Adrenal gland (tissue), 12 donors: ENCODE measurements around the gene FNBP1. TPM values are rescaled to one million over a fixed set of nuclear protein-coding genes. Genes with fewer than 3 reads are reported as not detected.

Source experiments
- DNase-seq, 7 donors: peaks; one replicate each; pipeline ENCODE4 v3.0.0-alpha.2; 2019 to 2020
- H3K27ac ChIP-seq, 5 donors: fragments of 200-600 bp; sonication (generic) in 4 of 5; 1 replicate in 3 of 5; 2 replicates in 2 of 5; pipeline versions ENCODE4 v1.5.1 to v1.8.0; 2016 to 2020; ENCODE audit warnings: mild to moderate bottlenecking in 1 of 5
- H3K27me3 ChIP-seq: fragments of 200-600 bp; 2 replicates; pipeline ENCODE4 v1.8.0; 2021
- H3K36me3 ChIP-seq, 2 donors: fragments of 200-600 bp; replicated peaks in 1 of 2; 1 replicate in 1 of 2; 2 replicates in 1 of 2; pipeline versions ENCODE4 v1.5.1 to v1.8.0; 2018 to 2022
- H3K4me1 ChIP-seq, 2 donors: fragments of 200-600 bp; replicated peaks in 1 of 2; 1 replicate in 1 of 2; 2 replicates in 1 of 2; pipeline versions ENCODE4 v1.5.1 to v1.8.0; 2018 to 2021
- H3K4me3 ChIP-seq, 4 donors: fragments of 200-600 bp; sonication (generic) in 3 of 4; one replicate each; pipeline ENCODE4 v1.5.1; 2016 to 2018
- H3K9me3 ChIP-seq, 3 donors: fragments of 200-600 bp; sonication (generic) in 1 of 3; replicated peaks in 1 of 3; 1 replicate in 2 of 3; 2 replicates in 1 of 3; pipeline versions ENCODE4 v1.5.1 to v1.8.0; 2016 to 2021
- CTCF ChIP-seq, 6 experiments: fragments of 450-650 bp in 4 of 6; fragments of 200-600 bp in 2 of 6; sonication (generic) in 1 of 6; IDR thresholded peaks; 1 replicate in 5 of 6; 2 replicates in 1 of 6; pipeline versions ENCODE4 v1.5.1 to v1.8.0; 2016 to 2021; ENCODE audit warnings: antibody characterized with exemption in 6 of 6, mild to moderate bottlenecking in 2 of 6, moderate library complexity in 1 of 6
- POLR2A ChIP-seq, 2 donors: fragments of 450-650 bp; IDR thresholded peaks; one replicate each; pipeline ENCODE4 v1.6.1; 2017; ENCODE audit warnings: antibody characterized with exemption in 2 of 2, mild to moderate bottlenecking in 2 of 2, moderate library complexity in 1 of 2
- WGBS, 4 donors: extraction: QIAGEN DNeasy Blood & Tissue Kit in 2 of 4; methylation state at CpG; one replicate each; pipeline versions ENCODE4 v1.1.5 to v1.1.7; 2013 to 2017; 5-methylcytosine and 5-hydroxymethylcytosine counted together
- intact Hi-C, 2 donors: fragments of 100-400 bp; cut with DNase I; formaldehyde crosslinking; loops; one replicate each; pipeline versions ENCODE4 v1.14.1 to v1.15.0; 2022 to 2023
- polyA plus RNA-seq, 3 donors: library from polyadenylated mRNA; stranded (reverse); fragments of 200-250 nt in 2 of 3; fragments of 350-450 nt in 1 of 3; fragmentation: Illumina TruSeq in 1 of 3; extraction: RNeasy Lipid Tissue Mini Kit (QIAGEN cat#74804) in 1 of 3; gene quantifications; one replicate each; pipeline ENCODE4 v1.2.3, GENCODE V29; 2013 to 2014
- total RNA-seq, 9 donors: library from RNA; depleted of rRNA in 4 of 9; stranded (reverse); fragments of >200 nt in 4 of 9; fragments of 120-200 nt in 1 of 9; fragmentation: NEBNext Ultra II Directional in 1 of 9; extraction: Animal tissue kit (Norgen Biotek cat#: 25700) in 1 of 9; gene quantifications; one replicate each; pipeline versions ENCODE4 v1.1.0 to v1.2.4, GENCODE V29; 2013 to 2023
- donor health status: healthy with polysubstance abuse.
- donor health status: Bipolar disorder and iron deficiency.
- donor health status: DM: yes; HTN: yes; CAD: no.
- donor health status: DM: no; HTN: no; CAD: no.
- donor health status: DM: no; HTN: no; CAD: no.
- donor health status: DM: yes; HTN: yes; CAD: no.

The FNBP1 gene
- total and polyA plus RNA-seq, 12 donors: 15.3 to 40.4 (median 24.0) TPM

- DNase-seq: peak; percentile 48 to 77 (median 71)
- Histone ChIP-seq H3K4me1 (peaks cover 16 to 42% of the 10 kb centered on the region in 2 donors), H3K4me3 (peak overlapping the region in 2 of 4 donors; percentile 34 to 48), H3K27ac (peak overlapping the region in 4 of 5 donors; percentile 60 to 82 (median 74)), H3K27me3 (no peaks in the 10 kb centered on the region), H3K9me3 (no peaks in the 10 kb centered on the region), H3K36me3 (no peaks in the 10 kb centered on the region)
- intact Hi-C loops: loop anchor here (5.0 to 10.0 kb wide), 4 partner anchors 157 to 352 kb away; partner anchors contain the start of gene FNBP1 (in 1 of the 2)
- WGBS, 4 donors: 15 to 37% (median 20%) methylated on average over 10 to 27 of the region's 27 CpGs
- TF ChIP-seq CTCF (IDR thresholded peaks at IDR 0.05) (peak in 4 of 6 experiments; percentile 16 to 64 (median 44)), POLR2A (IDR thresholded peaks at IDR 0.05) (peak in 1 of 2 donors; percentile 24)
Observed at GRCh38 chr9:129885018-129885669, 157.8 kb downstream of the FNBP1 start.

- intact Hi-C loops: loop anchor here (5.0 to 10.0 kb wide), 4 partner anchors 158 to 353 kb away; partner anchors contain the start of gene FNBP1 (in 1 of the 2)
- Histone ChIP-seq H3K9me3 (no peaks in the 10 kb centered on the region), H3K36me3 (no peaks in the 10 kb centered on the region), H3K27ac (peak overlapping the region in 4 of 5 donors; percentile 60 to 82 (median 74)), H3K27me3 (no peaks in the 10 kb centered on the region), H3K4me3 (peak overlapping the region in 2 of 4 donors; percentile 34 to 48), H3K4me1 (peaks cover 16 to 42% of the 10 kb centered on the region in 2 donors)
- DNase-seq: peak; percentile 84 to 93 (median 91)
- peak in 1 of 6 experiments; percentile 4 for TF ChIP-seq CTCF (IDR thresholded peaks at IDR 0.05)
- TF ChIP-seq POLR2A (IDR thresholded peaks at IDR 0.05): peak in 1 of 2 donors; percentile 64
- whole genome bisulfite sequencing, 4 donors: 7 to 9% (median 8%) methylated on average over 10 to 24 of the region's 24 CpGs
Observed at GRCh38 chr9:129884220-129885017, 158.6 kb downstream of the FNBP1 start.

DNA sequence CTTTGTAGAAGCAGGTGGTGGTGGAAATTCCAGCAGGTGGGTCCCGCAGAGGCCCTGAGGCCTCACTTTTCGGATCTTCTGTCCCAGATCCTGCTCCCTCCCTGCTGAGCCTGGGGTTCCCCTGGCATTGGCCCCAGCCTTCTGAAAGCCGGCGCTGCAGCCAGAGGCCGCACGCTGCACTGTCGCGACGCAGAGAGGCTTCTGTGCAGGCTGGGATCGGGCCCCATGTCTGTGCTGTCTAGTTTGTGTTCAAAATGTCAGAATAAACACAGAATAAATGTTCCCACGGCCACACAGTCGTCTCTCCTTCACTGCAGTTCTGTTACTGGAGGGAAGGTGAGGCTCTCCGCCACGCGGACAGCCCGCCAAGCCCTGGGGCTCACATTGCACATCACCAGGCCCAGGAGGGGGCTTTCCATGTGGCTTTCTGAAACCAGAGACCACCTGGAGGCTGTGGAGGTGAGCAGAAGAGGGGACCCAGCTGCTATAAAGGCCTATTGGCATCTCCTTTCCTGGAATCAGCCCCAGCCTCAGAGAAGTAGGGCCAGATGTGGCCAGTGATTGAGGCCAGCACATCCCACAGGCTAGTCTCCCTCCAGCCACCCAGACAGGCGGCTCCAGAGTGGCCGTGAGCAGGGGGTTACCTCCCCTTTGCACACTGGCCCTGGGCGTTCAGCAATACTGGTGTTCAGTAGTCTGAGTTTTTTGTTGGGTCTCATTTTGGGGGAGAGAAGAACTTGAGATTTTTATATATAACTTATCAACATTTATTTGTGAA lies 161.3 kb downstream of the FNBP1 start:
- intact Hi-C loops: loop anchor here in 1 of 2 donors (10.0 kb wide), 1 partner anchor 213 kb away; no protein-coding TSS in a partner anchor
- Histone ChIP-seq H3K27me3 (no peaks in the 10 kb centered on the region), H3K9me3 (no peaks in the 10 kb centered on the region), H3K27ac (no peak overlapping the region), H3K4me3 (no peak overlapping the region), H3K4me1 (peaks cover 16 to 29% of the 10 kb centered on the region in 2 donors), H3K36me3 (peaks cover 0 to 6% of the 10 kb centered on the region in 2 donors)
- TF ChIP-seq CTCF (IDR thresholded peaks at IDR 0.05) (no peak), POLR2A (IDR thresholded peaks at IDR 0.05) (no peak)
- no peak for DNase-seq
- WGBS, 4 donors: 78 to 89% (median 88%) methylated on average over 5 to 19 of the region's 19 CpGs
